Parathyroid adenoma (tissue), 2 donors: Measurements from ENCODE around the gene TBC1D8.

Experiments used
- H2AFZ ChIP-seq: fragments of 300-600 bp; sonication (generic); one replicate; pipeline ENCODE4 v1.7.0; 2017; ENCODE audit warnings: antibody characterized with exemption, mild to moderate bottlenecking
- H3K27ac ChIP-seq: fragments of 300-600 bp; sonication (generic); one replicate; pipeline ENCODE4 v1.7.0; 2017
- H3K27me3 ChIP-seq: fragments of 300-600 bp; sonication (generic); one replicate; pipeline ENCODE4 v1.7.0; 2017; ENCODE audit warnings: low read length; ENCODE audit not compliant: control insufficient read depth, insufficient read depth
- H3K36me3 ChIP-seq: fragments of 300-600 bp; sonication (generic); one replicate; pipeline ENCODE4 v1.7.0; 2017; ENCODE audit warnings: low read length; ENCODE audit not compliant: control insufficient read depth, insufficient read depth
- H3K4me1 ChIP-seq: fragments of 300-600 bp; sonication (generic); one replicate; pipeline ENCODE4 v1.7.0; 2017; ENCODE audit warnings: control low read depth
- H3K4me2 ChIP-seq: fragments of 300-600 bp; sonication (generic); one replicate; pipeline ENCODE4 v1.7.0; 2017; ENCODE audit warnings: low read length
- H3K4me3 ChIP-seq: fragments of 300-600 bp; sonication (generic); one replicate; pipeline ENCODE4 v1.7.0; 2017; ENCODE audit warnings: low read depth, low read length
- H3K79me2 ChIP-seq: fragments of 300-600 bp; sonication (generic); one replicate; pipeline ENCODE4 v1.7.0; 2017; ENCODE audit warnings: control low read depth
- H3K9ac ChIP-seq: fragments of 300-600 bp; sonication (generic); one replicate; pipeline ENCODE4 v1.7.0; 2017; ENCODE audit warnings: mild to moderate bottlenecking
- H3K9me3 ChIP-seq: fragments of 300-600 bp; sonication (generic); one replicate; pipeline ENCODE4 v1.7.0; 2017; ENCODE audit warnings: low read length; ENCODE audit not compliant: control insufficient read depth
- CTCF ChIP-seq: fragments of 300-600 bp; sonication (generic); IDR thresholded peaks from one replicate; pipeline ENCODE4 v1.7.0; 2017; ENCODE audit warnings: antibody characterized with exemption, mild to moderate bottlenecking
- donor health status: primary hyperparathyroidism.

Gene TBC1D8

GRCh38 chr2:101007415-101008345 lies 143.5 kb downstream of the TBC1D8 start:
- Histone ChIP-seq H2AFZ (no peak overlapping the region), H3K9ac (no peak overlapping the region), H3K36me3 (no peaks in the 10 kb centered on the region), H3K9me3 (no peaks in the 10 kb centered on the region), H3K4me1 (peaks cover 13% of the 10 kb centered on the region), H3K27me3 (no peaks in the 10 kb centered on the region), H3K4me2 (no peak overlapping the region), H3K79me2 (no peaks in the 10 kb centered on the region), H3K4me3 (no peak overlapping the region), H3K27ac (peak overlapping the region; percentile 42)
- no peak for TF ChIP-seq CTCF

GRCh38 chr2:101006065-101006715 lies 145.0 kb downstream of the TBC1D8 start:
- Histone ChIP-seq H3K4me3 (no peak overlapping the region), H3K27me3 (no peaks in the 10 kb centered on the region), H3K4me1 (peaks cover 13% of the 10 kb centered on the region), H3K9me3 (no peaks in the 10 kb centered on the region), H3K79me2 (no peaks in the 10 kb centered on the region), H3K4me2 (no peak overlapping the region), H2AFZ (no peak overlapping the region), H3K27ac (no peak overlapping the region), H3K9ac (no peak overlapping the region), H3K36me3 (no peaks in the 10 kb centered on the region)
- no peak for TF ChIP-seq CTCF

- Histone ChIP-seq H3K79me2 (no peaks in the 10 kb centered on the region), H3K4me3 (no peak overlapping the region), H3K9me3 (no peaks in the 10 kb centered on the region), H3K27ac (no peak overlapping the region), H3K4me2 (no peak overlapping the region), H3K9ac (no peak overlapping the region), H3K36me3 (no peaks in the 10 kb centered on the region), H3K4me1 (peaks cover 13% of the 10 kb centered on the region), H2AFZ (no peak overlapping the region), H3K27me3 (no peaks in the 10 kb centered on the region)
- TF ChIP-seq CTCF = no peak
Observed at GRCh38 chr2:101004620-101005325, 146.4 kb downstream of the TBC1D8 start.

- Histone ChIP-seq H3K36me3 (no peaks in the 10 kb centered on the region), H2AFZ (no peak overlapping the region), H3K4me3 (peak overlapping the region; percentile 95), H3K9me3 (no peaks in the 10 kb centered on the region), H3K4me1 (peaks cover 6% of the 10 kb centered on the region), H3K79me2 (no peaks in the 10 kb centered on the region), H3K27me3 (no peaks in the 10 kb centered on the region), H3K4me2 (peak overlapping the region; percentile 92), H3K9ac (no peak overlapping the region), H3K27ac (peak overlapping the region; percentile 77)
- TF ChIP-seq CTCF = no peak
Observed at GRCh38 chr2:101003278-101003775, 147.9 kb downstream of the TBC1D8 start.
